Activated CD4-positive, alpha-beta memory T cell treated with anti-CD3 and anti-CD28 coated beads for 36 hours (primary cell): ENCODE results near the gene ARSA. TPM values are rescaled to one million over a fixed set of nuclear protein-coding genes. Genes with fewer than 3 reads are reported as not detected.

Experiments
- total RNA-seq, 2 experiments: library from RNA; stranded (reverse); gene quantifications; one replicate each; pipeline ENCODE4 v1.2.3, GENCODE V29; 2021

Gene ARSA
- total RNA-seq, 2 experiments from 2014 or later = 23.9 to 25.8 TPM

Other genes with a start within 250 kb of the ARSA start
- 100 to 1,000 TPM; 110 to 112 TPM for gene SBF1, start 153.1 kb downstream of the ARSA start, total RNA-seq
- gene ADM2, start 146.6 kb downstream of the ARSA start, total RNA-seq = 1 to 10 TPM; 7.3 to 7.4 TPM
- under 1 TPM; 0.39 to 0.59 TPM for gene MIOX, start 141.3 kb downstream of the ARSA start, total RNA-seq
- gene LMF2, start 120.5 kb downstream of the ARSA start, total RNA-seq = 10 to 100 TPM; 62.1 to 63.8 TPM
- gene NCAPH2, start 119.9 kb downstream of the ARSA start, total RNA-seq = 100 to 1,000 TPM; 134 to 138 TPM
- gene SCO2, start 102.6 kb downstream of the ARSA start, total RNA-seq = 1 to 10 TPM; 1.9 to 5.6 TPM
- gene TYMP, start 98.1 kb downstream of the ARSA start, total RNA-seq = 10 to 100 TPM; 64.7 to 65.6 TPM
- 1 to 10 TPM; 6.9 to 7.7 TPM for gene KLHDC7B, start 82.3 kb downstream of the ARSA start, total RNA-seq
- gene SYCE3, start 65.2 kb downstream of the ARSA start, total RNA-seq = 1 to 10 TPM in 1 of 2 experiments, under 1 TPM in 1; 0.87 to 1.0 TPM
- gene CPT1B, start 49.7 kb downstream of the ARSA start, total RNA-seq = 10 to 100 TPM; 33.3 to 36.9 TPM
- 10 to 100 TPM; 76.2 to 76.3 TPM for gene CHKB, start 45.3 kb downstream of the ARSA start, total RNA-seq
- under 1 TPM; 0.10 to 0.19 TPM for gene MAPK8IP2, start 27.4 kb downstream of the ARSA start, total RNA-seq
- gene SHANK3, start 44.7 kb upstream of the ARSA start, total RNA-seq = under 1 TPM; 0.05 to 0.07 TPM
- not detected for gene ACR, start 110.1 kb upstream of the ARSA start, total RNA-seq
- gene RABL2B, start 155.5 kb upstream of the ARSA start, total RNA-seq = 10 to 100 TPM; 20.0 to 21.8 TPM